Left forelimb (tissue), 1 donor: ENCODE data around the gene SIGLEC15.
A peak's percentile ranks its signal among the peaks of the same experiment; 100 is the strongest.

Experiments used
- DNase-seq: peaks from one replicate; pipeline ENCODE4 v3.0.0-alpha.2; 2018; ENCODE audit warnings: low spot score

The SIGLEC15 gene

GRCh38 chr18:45879681-45880655 lies 54.5 kb downstream of the SIGLEC15 start:
- DNase-seq = peak; percentile 71

GRCh38 chr18:45880876-45881558 lies 55.5 kb downstream of the SIGLEC15 start:
- no peak for DNase-seq

- DNase-seq = no peak
Observed at GRCh38 chr18:45887585-45887984, 62.1 kb downstream of the SIGLEC15 start.

- DNase-seq = no peak
Observed at GRCh38 chr18:45889419-45890064, 64.1 kb downstream of the SIGLEC15 start.

- DNase-seq = no peak
Observed at GRCh38 chr18:45890606-45891005, 65.1 kb downstream of the SIGLEC15 start.

- no peak for DNase-seq
Observed at GRCh38 chr18:45891806-45892205, 66.3 kb downstream of the SIGLEC15 start.
